Uterus (tissue), 4 donors: ENCODE measurements around the gene ZDBF2. TPM values are rescaled to one million over a fixed set of nuclear protein-coding genes. Genes with fewer than 3 reads are reported as not detected.

ENCODE experiments used
- DNase-seq, 2 donors: peaks; one replicate each; pipeline ENCODE4 v3.0.0-alpha.2; 2019 to 2020
- H3K27ac ChIP-seq, 2 donors: fragments of 200-600 bp; sonication (generic); 1 replicate in 1 of 2; 2 replicates in 1 of 2; pipeline ENCODE4 v1.5.1; 2016 to 2018
- H3K27me3 ChIP-seq, 2 donors: fragments of 200-600 bp; sonication (generic); one replicate each; pipeline ENCODE4 v1.5.1; 2018 to 2019; ENCODE audit warnings: control low read depth in 1 of 2
- H3K36me3 ChIP-seq, 2 donors: fragments of 200-600 bp; sonication (generic); one replicate each; pipeline ENCODE4 v1.5.1; 2019; ENCODE audit warnings: control low read depth in 1 of 2
- H3K4me1 ChIP-seq, 2 donors: fragments of 200-600 bp; sonication (generic); one replicate each; pipeline ENCODE4 v1.5.1; 2018 to 2019; ENCODE audit warnings: control low read depth in 1 of 2
- H3K4me3 ChIP-seq, 2 donors: fragments of 200-600 bp; sonication (generic); 1 replicate in 1 of 2; 2 replicates in 1 of 2; pipeline ENCODE4 v1.5.1; 2018 to 2019; ENCODE audit warnings: mild to moderate bottlenecking in 1 of 2
- H3K9me3 ChIP-seq, 2 donors: fragments of 200-600 bp; sonication (generic); one replicate each; pipeline ENCODE4 v1.5.1; 2019; ENCODE audit warnings: control low read depth in 1 of 2
- CTCF ChIP-seq, 4 experiments: fragments of 200-600 bp in 2 of 4; fragments of 450-650 bp in 2 of 4; sonication (generic) in 2 of 4; IDR thresholded peaks; one replicate each; pipeline ENCODE4 v1.5.1; 2016 to 2019; ENCODE audit warnings: antibody characterized with exemption in 4 of 4, mild to moderate bottlenecking in 2 of 4, moderate library complexity in 1 of 4
- POLR2A ChIP-seq, 2 donors: fragments of 450-650 bp; IDR thresholded peaks; one replicate each; pipeline ENCODE4 v1.6.1; 2016; ENCODE audit warnings: antibody characterized with exemption in 2 of 2, mild to moderate bottlenecking in 1 of 2, moderate library complexity in 1 of 2
- intact Hi-C: fragments of 100-400 bp; cut with DNase I; formaldehyde crosslinking; loops from one replicate; pipeline ENCODE4 v1.15.1; 2023; ENCODE audit warnings: low total_unique reads
- total RNA-seq, 4 donors: library from RNA; depleted of rRNA in 3 of 4; stranded (reverse); fragments of >200 nt in 3 of 4; gene quantifications; one replicate each; pipeline versions ENCODE4 v1.1.0 to v1.2.4, GENCODE V29; 2014 to 2023
- donor health status: DM: yes; HTN: yes; CAD: no.

ZDBF2 gene
- total RNA-seq, 4 donors from 2014 or later, result 9.7 to 33.7 (median 22.6) TPM

- peaks cover 0 to 4% of the 10 kb centered on the region in 2 donors for H3K27me3 ChIP-seq
- H3K36me3 ChIP-seq, result no peaks in the 10 kb centered on the region
- TF ChIP-seq CTCF (IDR thresholded peaks at IDR 0.05) (no peak), POLR2A (IDR thresholded peaks at IDR 0.05) (no peak)
- H3K4me1 ChIP-seq, result no peaks in the 10 kb centered on the region
- H3K4me3 ChIP-seq, result no peak overlapping the region
- no peak overlapping the region for H3K27ac ChIP-seq
- H3K9me3 ChIP-seq, result no peaks in the 10 kb centered on the region
- intact Hi-C loops, result no loop called here
- no peak for DNase-seq
These were observed 29.2 kb upstream of the ZDBF2 start for GRCh38 chr2:206245265-206245672.

GRCh38 chr2:206250041-206250897, 24.2 kb upstream of the ZDBF2 start:
- TF ChIP-seq POLR2A (IDR thresholded peaks at IDR 0.05) (no peak), CTCF (IDR thresholded peaks at IDR 0.05) (no peak)
- Histone ChIP-seq H3K4me1 (no peaks in the 10 kb centered on the region), H3K27ac (no peak overlapping the region), H3K9me3 (no peaks in the 10 kb centered on the region), H3K36me3 (no peaks in the 10 kb centered on the region), H3K27me3 (peaks cover 0 to 10% of the 10 kb centered on the region in 2 donors), H3K4me3 (no peak overlapping the region)
- no peak for DNase-seq
- intact Hi-C loops, result no loop called here

GRCh38 chr2:206253125-206253776, 21.2 kb upstream of the ZDBF2 start:
- Histone ChIP-seq H3K9me3 (no peaks in the 10 kb centered on the region), H3K36me3 (no peaks in the 10 kb centered on the region), H3K4me3 (no peak overlapping the region), H3K4me1 (no peaks in the 10 kb centered on the region), H3K27ac (no peak overlapping the region), H3K27me3 (peaks cover 0 to 21% of the 10 kb centered on the region in 2 donors)
- DNase-seq, result no peak
- TF ChIP-seq POLR2A (IDR thresholded peaks at IDR 0.05) (no peak), CTCF (IDR thresholded peaks at IDR 0.05) (no peak)
- intact Hi-C loops, result no loop called here

- Histone ChIP-seq H3K36me3 (no peaks in the 10 kb centered on the region), H3K27me3 (peaks cover 0 to 21% of the 10 kb centered on the region in 2 donors), H3K9me3 (no peaks in the 10 kb centered on the region), H3K4me1 (no peaks in the 10 kb centered on the region), H3K27ac (no peak overlapping the region), H3K4me3 (no peak overlapping the region)
- TF ChIP-seq CTCF (IDR thresholded peaks at IDR 0.05) (no peak), POLR2A (IDR thresholded peaks at IDR 0.05) (no peak)
- no peak for DNase-seq
- intact Hi-C loops, result no loop called here
These were observed 20.7 kb upstream of the ZDBF2 start for GRCh38 chr2:206253777-206254166.

GRCh38 chr2:206255003-206255402, 19.5 kb upstream of the ZDBF2 start:
- Histone ChIP-seq H3K4me1 (no peaks in the 10 kb centered on the region), H3K27me3 (peaks cover 0 to 21% of the 10 kb centered on the region in 2 donors), H3K27ac (no peak overlapping the region), H3K36me3 (no peaks in the 10 kb centered on the region), H3K9me3 (no peaks in the 10 kb centered on the region), H3K4me3 (no peak overlapping the region)
- intact Hi-C loops, result no loop called here
- no peak for DNase-seq
- no peak for TF ChIP-seq POLR2A (IDR thresholded peaks at IDR 0.05)
